K562 (cell line): ENCODE measurements around the gene CFL1. TPM values are rescaled to one million over a fixed set of nuclear protein-coding genes. Genes with fewer than 3 reads are reported as not detected.

ENCODE experiments used
- ATF3 ChIP-seq, 2 experiments: fragments of 450-650 bp in 1 of 2; sonication (generic) in 1 of 2; formaldehyde crosslinking in 1 of 2; IDR thresholded peaks in 1 of 2; conservative IDR thresholded peaks in 1 of 2; 2 replicates each; pipeline versions ENCODE4 v1.6.1 to v1.8.1; 2016 to 2023; ENCODE audit warnings: mild to moderate bottlenecking in 2 of 2, moderate library complexity in 2 of 2, inconsistent platforms in 1 of 2, missing genetic modification reagents in 1 of 2
- DNMT1 ChIP-seq: fragments of 450-650 bp; IDR thresholded peaks from 2 replicates; pipeline ENCODE4 v1.6.1; 2016; ENCODE audit warnings: antibody characterized with exemption, mild to moderate bottlenecking
- DPF2 ChIP-seq: fragments of 450-650 bp; IDR thresholded peaks from 2 replicates; pipeline ENCODE4 v1.6.1; 2016
- ETV1 ChIP-seq: fragments of 450-650 bp; conservative IDR thresholded peaks from 2 replicates; pipeline ENCODE4 v1.6.1; 2016; ENCODE audit warnings: missing genetic modification characterization, control low read depth, low read depth, missing compliant biosample characterization
- LARP7 ChIP-seq: fragments of 450-650 bp; IDR thresholded peaks from 2 replicates; pipeline ENCODE4 v1.6.1; 2016
- NONO ChIP-seq, 2 experiments: fragments of 200-400 bp in 1 of 2; fragments of 450-650 bp in 1 of 2; formaldehyde crosslinking in 1 of 2; IDR thresholded peaks; 2 replicates each; pipeline ENCODE4 v1.6.1; 2017; ENCODE audit warnings: low read depth in 2 of 2, mild to moderate bottlenecking in 2 of 2, moderate library complexity in 2 of 2, low read length in 1 of 2
- SMARCB1 ChIP-seq: IDR thresholded peaks from 2 replicates; pipeline ENCODE4 v1.6.1; 2011; ENCODE audit warnings: improper control_type of control experiment, low read depth; ENCODE audit not compliant: insufficient read length
- SRSF9 ChIP-seq: fragments of 200-400 bp; formaldehyde crosslinking; IDR thresholded peaks from 2 replicates; pipeline ENCODE4 v1.6.1; 2017; ENCODE audit warnings: low read depth, low read length, borderline replicate concordance
- polyA plus RNA-seq, 8 experiments: library from polyadenylated mRNA; depleted of rRNA in 4 of 8; stranded (reverse) in 5 of 8; unstranded in 3 of 8; fragments of >200 nt; fragmentation: Nextera tagmentation in 2 of 8; fragmentation: Illumina TruSeq in 1 of 8; extraction: Ambion mirVana in 2 of 8; extraction: Trizol in 1 of 8; gene quantifications; 2 replicates each; pipeline versions ENCODE4 v1.2.1 to v1.2.3, GENCODE V29; 2011 to 2014; ENCODE audit warnings: inconsistent platforms in 1 of 8, missing spikeins in 1 of 8
- total RNA-seq, 7 experiments: library from RNA; depleted of rRNA in 6 of 7; stranded (reverse); fragments of >200 nt in 6 of 7; fragmentation: Illumina TruSeq in 2 of 7; extraction: Trizol in 2 of 7; gene quantifications; 2 replicates each; pipeline versions ENCODE4 v1.2.1 to v1.2.3, GENCODE V29; 2011 to 2021; ENCODE audit warnings: low replicate concordance in 1 of 7
- TF ChIP-seq, protein P1 (sequence below): fragments of 250-450 bp; sonication (Bioruptor Pico); IDR thresholded peaks from 2 replicates; pipeline ENCODE4 v1.8.0; 2022; ENCODE audit warnings: moderate library complexity, mild to moderate bottlenecking, inconsistent platforms
- TF ChIP-seq, protein P2 (sequence below): fragments of 250-450 bp; sonication (Bioruptor Pico); IDR thresholded peaks from 2 replicates; pipeline ENCODE4 v1.5.0; 2022; ENCODE audit warnings: mild to moderate bottlenecking
- TF ChIP-seq, protein P3 (sequence below): sonication (generic); formaldehyde crosslinking; IDR thresholded peaks from 2 replicates; pipeline ENCODE4 v1.9.0; 2022; ENCODE audit warnings: mild to moderate bottlenecking, missing genetic modification reagents

Gene CFL1
- total and polyA plus RNA-seq, 9 of the 15 experiments (the other 6 are each of a cell fraction or from before 2014, with no cell fraction given): 105 to 1,101 (median 859) TPM

GRCh38 chr11:65873318-65874156 is 15.6 kb upstream of the CFL1 start (continued):
- TF ChIP-seq ATF3 (IDR thresholded peaks at IDR 0.05) (no peak), ATF3 (CRISPR knock-in tag; conservative IDR thresholded peaks at IDR 0.05) (no peak), SRSF9 (no peak), LARP7 (no peak), DNMT1 (0 out of 2 replicates have a peak, but pooled peaks have one; percentile 35), ETV1 (0 out of 2 replicates have a peak, but pooled peaks have one; percentile 10), SMARCB1 (no peak), DPF2 (no peak; the same call in 1 of the 2 replicates), NONO (IDR thresholded peaks at IDR 0.05; ENCODE audit: low read depth in 2 of 2, low read length in 1 of 2) (no peak)
- TF ChIP-seq, protein P1, sequence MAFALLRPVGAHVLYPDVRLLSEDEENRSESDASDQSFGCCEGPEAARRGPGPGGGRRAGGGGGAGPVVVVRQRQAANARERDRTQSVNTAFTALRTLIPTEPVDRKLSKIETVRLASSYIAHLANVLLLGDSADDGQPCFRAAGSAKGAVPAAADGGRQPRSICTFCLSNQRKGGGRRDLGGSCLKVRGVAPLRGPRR: no peak
- TF ChIP-seq, protein P2, sequence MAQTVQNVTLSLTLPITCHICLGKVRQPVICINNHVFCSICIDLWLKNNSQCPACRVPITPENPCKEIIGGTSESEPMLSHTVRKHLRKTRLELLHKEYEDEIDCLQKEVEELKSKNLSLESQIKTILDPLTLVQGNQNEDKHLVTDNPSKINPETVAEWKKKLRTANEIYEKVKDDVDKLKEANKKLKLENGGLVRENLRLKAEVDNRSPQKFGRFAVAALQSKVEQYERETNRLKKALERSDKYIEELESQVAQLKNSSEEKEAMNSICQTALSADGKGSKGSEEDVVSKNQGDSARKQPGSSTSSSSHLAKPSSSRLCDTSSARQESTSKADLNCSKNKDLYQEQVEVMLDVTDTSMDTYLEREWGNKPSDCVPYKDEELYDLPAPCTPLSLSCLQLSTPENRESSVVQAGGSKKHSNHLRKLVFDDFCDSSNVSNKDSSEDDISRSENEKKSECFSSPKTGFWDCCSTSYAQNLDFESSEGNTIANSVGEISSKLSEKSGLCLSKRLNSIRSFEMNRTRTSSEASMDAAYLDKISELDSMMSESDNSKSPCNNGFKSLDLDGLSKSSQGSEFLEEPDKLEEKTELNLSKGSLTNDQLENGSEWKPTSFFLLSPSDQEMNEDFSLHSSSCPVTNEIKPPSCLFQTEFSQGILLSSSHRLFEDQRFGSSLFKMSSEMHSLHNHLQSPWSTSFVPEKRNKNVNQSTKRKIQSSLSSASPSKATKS (CRISPR knock-in tag): no peak
- TF ChIP-seq, protein P3, sequence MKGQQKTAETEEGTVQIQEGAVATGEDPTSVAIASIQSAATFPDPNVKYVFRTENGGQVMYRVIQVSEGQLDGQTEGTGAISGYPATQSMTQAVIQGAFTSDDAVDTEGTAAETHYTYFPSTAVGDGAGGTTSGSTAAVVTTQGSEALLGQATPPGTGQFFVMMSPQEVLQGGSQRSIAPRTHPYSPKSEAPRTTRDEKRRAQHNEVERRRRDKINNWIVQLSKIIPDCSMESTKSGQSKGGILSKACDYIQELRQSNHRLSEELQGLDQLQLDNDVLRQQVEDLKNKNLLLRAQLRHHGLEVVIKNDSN: peak; percentile 93
